Middle frontal gyrus (tissue), 1 donor: ENCODE data around the gene SULT1C3.

Experiments used
- DNase-seq: peaks from one replicate; pipeline ENCODE4 v3.0.0-alpha.2; 2015; ENCODE audit warnings: low spot score; ENCODE audit errors: extremely low spot score

SULT1C3 gene

GRCh38 chr2:108301558-108301957, 61.8 kb downstream of the SULT1C3 start:
- no peak for DNase-seq

- no peak for DNase-seq
These were observed 65.2 kb downstream of the SULT1C3 start for GRCh38 chr2:108304975-108305374.

DNA sequence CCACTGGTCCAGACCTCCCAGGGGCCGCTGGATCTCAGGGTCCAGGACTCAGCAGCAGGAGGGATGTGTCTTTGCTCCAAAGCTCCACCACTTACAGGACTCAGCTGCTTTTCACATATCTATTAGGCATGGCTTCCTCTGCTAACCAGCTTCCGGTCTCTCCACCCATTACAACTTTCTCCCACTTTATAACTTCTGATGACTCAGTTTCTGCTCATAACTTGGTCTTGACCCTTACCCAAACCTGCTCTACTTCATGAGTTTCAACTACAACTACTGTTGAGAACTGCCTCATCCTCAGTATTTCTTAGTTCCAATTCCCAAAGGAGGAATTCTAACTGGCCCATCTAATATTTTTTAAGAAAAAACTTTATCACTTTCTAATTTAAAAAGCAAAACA, 66.1 kb downstream of the SULT1C3 start:
- DNase-seq: no peak

GRCh38 chr2:108309903-108310302, 70.1 kb downstream of the SULT1C3 start:
- DNase-seq: no peak
